ENCODE results near the gene SARS2. TPM values are rescaled to one million over a fixed set of nuclear protein-coding genes. Genes with fewer than 3 reads are reported as not detected.

Gene SARS2, protein sequence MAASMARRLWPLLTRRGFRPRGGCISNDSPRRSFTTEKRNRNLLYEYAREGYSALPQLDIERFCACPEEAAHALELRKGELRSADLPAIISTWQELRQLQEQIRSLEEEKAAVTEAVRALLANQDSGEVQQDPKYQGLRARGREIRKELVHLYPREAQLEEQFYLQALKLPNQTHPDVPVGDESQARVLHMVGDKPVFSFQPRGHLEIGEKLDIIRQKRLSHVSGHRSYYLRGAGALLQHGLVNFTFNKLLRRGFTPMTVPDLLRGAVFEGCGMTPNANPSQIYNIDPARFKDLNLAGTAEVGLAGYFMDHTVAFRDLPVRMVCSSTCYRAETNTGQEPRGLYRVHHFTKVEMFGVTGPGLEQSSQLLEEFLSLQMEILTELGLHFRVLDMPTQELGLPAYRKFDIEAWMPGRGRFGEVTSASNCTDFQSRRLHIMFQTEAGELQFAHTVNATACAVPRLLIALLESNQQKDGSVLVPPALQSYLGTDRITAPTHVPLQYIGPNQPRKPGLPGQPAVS
- 9.0 TPM for total RNA-seq

DNA sequence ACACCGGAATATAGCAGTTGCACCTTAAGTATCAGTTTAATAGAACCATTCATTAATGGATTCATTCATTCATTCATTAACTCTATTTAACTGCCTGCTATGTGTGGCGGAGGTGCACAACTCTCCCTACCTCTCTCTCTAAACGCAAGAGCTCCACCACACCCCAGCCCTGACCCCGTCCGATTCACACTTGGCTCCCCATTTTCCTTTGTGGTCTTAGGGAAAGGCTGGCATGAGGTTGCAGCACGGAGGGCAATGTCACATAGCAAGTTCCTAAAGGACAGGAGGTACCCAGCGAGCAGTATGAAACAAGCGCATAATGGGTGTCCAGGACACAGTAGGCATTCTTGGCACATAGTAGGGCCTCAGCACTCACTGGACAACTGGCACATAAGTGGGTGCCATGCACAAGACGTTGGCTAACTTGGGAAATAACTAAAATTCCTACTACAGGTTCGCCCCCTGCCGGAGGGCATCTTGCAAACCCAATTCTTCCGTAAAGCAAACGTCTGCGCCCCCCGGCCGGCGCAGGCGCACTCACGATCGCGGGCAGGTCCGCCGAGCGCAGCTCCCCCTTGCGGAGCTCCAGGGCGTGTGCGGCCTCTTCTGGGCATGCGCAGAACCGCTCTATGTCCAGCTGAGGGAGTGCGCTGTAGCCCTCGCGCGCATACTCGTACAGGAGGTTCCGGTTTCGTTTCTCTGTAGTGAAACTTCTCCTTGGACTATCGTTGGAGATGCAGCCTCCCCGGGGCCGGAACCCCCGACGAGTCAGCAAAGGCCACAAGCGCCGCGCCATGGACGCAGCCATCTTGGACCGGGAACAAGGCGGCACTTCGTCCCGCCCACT lies at the start of gene SARS2:
TSS of gene SARS2 (minus strand) at position 835 of the 847 bp plus-strand sequence. CDS start at position 808, 27 bp downstream.

DNA sequence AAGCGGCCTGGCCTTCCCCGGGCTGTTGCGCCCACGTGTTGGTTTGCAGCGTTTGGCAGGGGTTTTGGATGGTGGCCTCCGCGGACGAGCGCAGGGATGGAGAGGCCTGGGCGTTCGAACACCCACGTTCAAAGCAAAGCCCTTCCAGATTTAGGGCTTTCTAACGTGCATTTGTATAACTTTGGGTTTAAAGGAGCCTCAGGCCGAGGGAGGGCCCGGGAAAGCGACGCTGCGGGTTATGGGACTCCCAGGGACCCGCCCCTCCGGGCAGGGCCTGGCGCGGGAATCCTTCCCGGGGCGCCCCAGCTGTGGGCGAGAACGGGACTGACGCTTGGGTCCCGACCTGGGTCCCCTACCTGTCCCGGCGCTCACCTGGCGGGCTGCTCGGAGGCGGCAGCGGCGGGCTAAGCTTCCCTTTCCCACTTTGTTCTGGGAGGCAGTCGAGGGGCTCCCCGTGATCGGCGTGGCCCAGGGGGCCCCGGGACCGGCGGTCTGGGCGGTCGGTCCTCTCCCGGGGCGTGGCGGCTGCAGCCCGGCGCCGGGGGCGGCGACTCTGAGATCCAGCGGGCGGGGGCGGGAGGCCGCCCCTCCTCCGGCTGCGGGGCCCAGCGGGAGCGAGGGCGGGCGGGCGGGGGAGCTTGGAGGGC lies 44.8 kb upstream of the SARS2 start, which contains the start of gene FBXO17:
TSS of gene FBXO17 (minus strand) at position 529 of the 647 bp plus-strand sequence. CDS start 25,423 bp downstream, outside the sequence.

DNA sequence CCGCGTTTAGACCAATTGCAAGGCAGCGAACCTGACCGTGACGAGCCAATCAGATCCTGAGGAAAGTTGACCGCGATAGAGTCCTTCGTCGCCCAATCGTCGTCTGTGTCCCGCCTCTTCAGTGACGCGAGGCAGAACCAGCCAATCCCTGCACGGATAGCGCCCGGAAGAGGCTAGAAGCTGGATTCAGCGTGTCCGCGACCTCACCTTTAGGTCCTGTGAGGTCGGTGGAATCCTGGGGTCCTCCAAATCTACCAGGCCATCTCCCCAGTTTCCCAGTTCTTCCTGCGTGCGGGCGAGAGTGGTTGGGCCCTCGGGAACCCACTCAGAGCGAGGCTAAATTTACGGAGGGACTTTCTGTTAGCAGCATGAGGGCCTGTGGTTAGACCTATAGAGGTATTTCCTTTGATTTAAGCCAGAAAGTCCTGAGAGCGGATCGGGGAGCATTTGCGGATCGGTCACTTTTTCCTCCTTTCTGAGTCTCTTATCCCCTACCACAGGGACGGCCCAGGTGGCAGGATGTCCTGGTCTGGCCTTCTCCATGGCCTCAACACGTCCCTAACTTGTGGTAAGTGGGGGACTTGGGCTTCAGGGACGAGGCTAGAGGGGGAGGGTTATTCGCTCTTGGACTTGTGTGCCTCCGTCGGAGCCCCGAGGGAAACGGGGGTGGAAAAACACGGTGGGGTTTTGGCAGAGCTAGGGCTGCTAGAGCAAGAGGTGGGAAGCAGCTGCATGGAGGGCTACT lies 385 bp upstream of the SARS2 start, which contains the start of gene MRPS12:
TSS of gene MRPS12 (plus strand) at position 169 of the 745 bp plus-strand sequence. CDS start at position 520, 351 bp downstream.

DNA sequence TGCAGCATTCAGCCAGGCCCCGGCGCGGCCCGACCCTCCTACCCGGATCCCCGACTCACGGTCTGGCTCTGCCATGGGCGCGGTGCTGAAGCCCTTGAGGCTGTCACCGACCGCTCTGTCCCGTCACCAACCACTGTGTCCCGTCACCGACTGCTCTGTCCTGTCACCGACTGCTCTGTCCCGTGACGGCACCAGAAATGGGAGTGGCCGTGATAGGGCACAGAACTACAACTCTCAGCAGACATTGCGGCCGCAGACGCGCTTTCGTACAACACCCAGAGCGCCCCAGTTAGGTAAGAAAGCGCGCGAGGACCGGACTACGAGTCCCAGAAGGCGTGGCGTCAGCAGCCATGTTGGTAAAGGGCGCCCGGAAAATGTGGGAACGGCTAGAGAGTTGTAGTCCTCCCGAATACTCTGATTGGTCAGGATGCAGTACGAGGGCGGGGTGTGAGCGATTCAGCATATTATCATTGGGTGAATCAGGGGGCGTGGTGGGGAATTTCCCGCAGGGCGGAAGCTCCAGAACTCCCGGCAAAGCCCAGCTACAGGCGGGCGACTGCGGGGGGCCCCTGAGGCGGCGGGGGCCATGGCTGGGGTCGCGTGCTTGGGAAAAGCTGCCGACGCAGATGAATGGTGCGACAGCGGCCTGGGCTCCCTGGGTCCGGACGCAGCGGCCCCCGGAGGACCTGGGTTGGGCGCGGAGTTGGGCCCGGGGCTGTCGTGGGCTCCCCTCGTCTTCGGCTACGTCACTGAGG lies 30.9 kb downstream of the SARS2 start, which contains the start of the genes NFKBIB and SIRT2:
TSS of gene NFKBIB (plus strand) at position 523 of the 755 bp plus-strand sequence. CDS start at position 587, 64 bp downstream.
TSS of gene SIRT2 (minus strand) at position 172 of the 755 bp plus-strand sequence. CDS start at position 75, 97 bp downstream.

DNA sequence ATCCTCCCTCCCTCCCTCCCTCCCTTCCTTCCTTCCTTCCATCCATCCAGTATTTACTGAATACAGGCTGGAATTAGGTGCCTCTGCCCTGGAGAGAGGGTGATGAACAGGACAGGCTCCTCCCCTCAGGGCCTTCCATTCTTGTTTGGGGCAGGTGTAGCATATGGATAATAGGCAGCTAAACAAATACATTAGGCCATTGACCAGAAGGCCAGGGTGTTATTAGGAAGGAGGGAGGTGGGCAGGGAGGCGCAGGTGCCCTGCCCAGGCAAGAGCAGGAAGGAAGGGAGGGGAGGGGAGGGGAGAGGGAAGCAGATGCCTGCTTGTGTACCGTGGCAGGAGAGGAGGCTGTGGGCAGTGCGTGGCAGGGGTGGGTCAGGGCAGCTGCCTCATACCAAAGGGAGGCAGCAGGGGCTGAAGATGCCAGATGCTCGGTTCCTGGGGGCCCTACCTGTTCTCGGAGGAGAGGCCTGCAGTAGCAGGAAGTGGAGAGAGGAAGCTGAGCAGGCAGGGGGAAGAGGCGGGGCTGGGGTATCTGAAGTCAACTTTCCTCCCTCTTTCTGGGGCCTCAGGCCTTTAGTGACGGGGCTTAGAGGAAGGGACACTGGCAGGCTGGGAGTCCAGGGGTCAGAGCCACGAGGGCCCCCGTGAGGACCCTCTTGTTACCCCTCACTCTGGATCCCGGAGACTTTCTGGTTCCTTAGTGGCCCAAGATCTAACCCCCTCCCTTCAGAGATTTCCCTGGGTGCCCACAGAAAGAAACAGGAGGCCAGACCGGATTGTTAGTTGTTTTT lies 52.6 kb downstream of the SARS2 start, which contains the start of gene RINL:
TSS of gene RINL (minus strand) at position 495 of the 794 bp plus-strand sequence. CDS start 1,533 bp downstream, outside the sequence.

Other genes with a start within 250 kb of the SARS2 start
- 1.2 TPM for gene CAPN12, start 186.3 kb downstream of the SARS2 start, total RNA-seq
- gene LGALS7, start 157.2 kb downstream of the SARS2 start, total RNA-seq: not detected
- not detected for gene LGALS7B, start 141.6 kb downstream of the SARS2 start, total RNA-seq
- gene LGALS4, start 117.8 kb downstream of the SARS2 start, total RNA-seq: 0.69 TPM
- 47.1 TPM for gene ECH1, start 99.0 kb downstream of the SARS2 start, total RNA-seq
- gene HNRNPL, start 80.8 kb downstream of the SARS2 start, total RNA-seq: 273 TPM
- gene RINL, start 52.5 kb downstream of the SARS2 start, total RNA-seq: 14.1 TPM
- gene SIRT2, start 31.1 kb downstream of the SARS2 start, total RNA-seq: 98.7 TPM
- 4.8 TPM for gene NFKBIB, start 30.8 kb downstream of the SARS2 start, total RNA-seq
- 0.69 TPM for gene CCER2, start 18.6 kb downstream of the SARS2 start, total RNA-seq
- gene MRPS12, start 181 bp upstream of the SARS2 start, total RNA-seq: 17.8 TPM
- gene FBXO17, start 45.0 kb upstream of the SARS2 start, total RNA-seq: 4.6 TPM
- gene FBXO27, start 101.8 kb upstream of the SARS2 start, total RNA-seq: 10.4 TPM
- not detected for gene ACP7, start 153.6 kb upstream of the SARS2 start, total RNA-seq
- gene PAK4, start 195.0 kb upstream of the SARS2 start, total RNA-seq: 2.5 TPM